Measurements from ENCODE around the gene SIK2. TPM values are rescaled to one million over a fixed set of nuclear protein-coding genes. Genes with fewer than 3 reads are reported as not detected.
"Not testable (repeated sequence)": the region's sequence is repeated elsewhere in the genome, so short reads cannot be mapped to it uniquely, and the experiment has no call there.

The SIK2 gene
- total RNA-seq, 1 donor from 2014 or later: 7.0 TPM

- intact Hi-C loops (cut with micrococcal nuclease): no loop called here
Measured at GRCh38 chr11:111748035-111748804, 146.0 kb downstream of the SIK2 start.

GRCh38 chr11:111749646-111750045 is 147.4 kb downstream of the SIK2 start:
- intact Hi-C loops (cut with micrococcal nuclease): no loop called here

- intact Hi-C loops (cut with micrococcal nuclease): no loop called here
Measured at GRCh38 chr11:111756097-111756496, 153.8 kb downstream of the SIK2 start.

GRCh38 chr11:111759376-111759775 is 157.1 kb downstream of the SIK2 start:
- intact Hi-C loops (cut with micrococcal nuclease): no loop called here

GRCh38 chr11:111759778-111760407 is 157.6 kb downstream of the SIK2 start:
- intact Hi-C loops (cut with micrococcal nuclease): no loop called here

GRCh38 chr11:111761036-111761435 is 158.8 kb downstream of the SIK2 start:
- intact Hi-C loops (cut with micrococcal nuclease): no loop called here

- intact Hi-C loops (cut with micrococcal nuclease): no loop called here
Measured at GRCh38 chr11:111762526-111762925, 160.3 kb downstream of the SIK2 start.

- intact Hi-C loops (cut with micrococcal nuclease): no loop called here
Measured at GRCh38 chr11:111762981-111763643, 160.9 kb downstream of the SIK2 start.

GRCh38 chr11:111764621-111765020 is 162.4 kb downstream of the SIK2 start:
- intact Hi-C loops (cut with micrococcal nuclease): loop anchor here (5.0 kb wide), 3 partner anchors 78 to 323 kb away; partner anchors contain the start of genes DLAT, SDHD and TIMM8B

- intact Hi-C loops (cut with micrococcal nuclease): loop anchor here (5.0 kb wide), 3 partner anchors 77 to 322 kb away; partner anchors contain the start of genes DLAT, SDHD and TIMM8B
Measured at GRCh38 chr11:111765320-111765983, 163.2 kb downstream of the SIK2 start.

GRCh38 chr11:111765984-111766833 is 164.0 kb downstream of the SIK2 start, which contains the start of gene PPP2R1B:
Gene PPP2R1B (minus strand): TSS chr11:111766389. CDS start chr11:111766361, 28 bp downstream.
- intact Hi-C loops (cut with micrococcal nuclease): loop anchor here (1.0 to 5.0 kb wide), 8 partner anchors 76 to 321 kb away; partner anchors contain the start of genes ALG9, CFAP68, DLAT and FDXACB1

GRCh38 chr11:111766834-111767142 is 164.5 kb downstream of the SIK2 start:
- intact Hi-C loops (cut with micrococcal nuclease): loop anchor here (1.0 to 5.0 kb wide), 8 partner anchors 76 to 321 kb away; partner anchors contain the start of genes ALG9, CFAP68, DLAT and FDXACB1

- intact Hi-C loops (cut with micrococcal nuclease): no loop called here
Measured at GRCh38 chr11:111770581-111771134, 168.4 kb downstream of the SIK2 start.

- intact Hi-C loops (cut with micrococcal nuclease): not testable (repeated sequence)
Measured at GRCh38 chr11:111771205-111771604, 169.0 kb downstream of the SIK2 start.

- intact Hi-C loops (cut with micrococcal nuclease): no loop called here
Measured at GRCh38 chr11:111772535-111772934, 170.3 kb downstream of the SIK2 start.

- intact Hi-C loops (cut with micrococcal nuclease): loop anchor here (5.0 kb wide), 1 partner anchor 323 kb away; no protein-coding TSS in a partner anchor
Measured at GRCh38 chr11:111774955-111775710, 172.9 kb downstream of the SIK2 start.

- intact Hi-C loops (cut with micrococcal nuclease): loop anchor here (1.0 to 5.0 kb wide), 5 partner anchors 65 to 324 kb away; partner anchors contain the start of gene SIK2
Measured at GRCh38 chr11:111776398-111777093, 174.3 kb downstream of the SIK2 start.
